ENCODE results near the gene LGALS9. TPM values are rescaled to one million over a fixed set of nuclear protein-coding genes. Genes with fewer than 3 reads are reported as not detected.

Gene LGALS9
- total and polyA plus RNA-seq, 2 donors (not counting 3 experiments of a cell fraction or from before 2014, with no cell fraction given), result 52.4 to 65.2 TPM

DNA sequence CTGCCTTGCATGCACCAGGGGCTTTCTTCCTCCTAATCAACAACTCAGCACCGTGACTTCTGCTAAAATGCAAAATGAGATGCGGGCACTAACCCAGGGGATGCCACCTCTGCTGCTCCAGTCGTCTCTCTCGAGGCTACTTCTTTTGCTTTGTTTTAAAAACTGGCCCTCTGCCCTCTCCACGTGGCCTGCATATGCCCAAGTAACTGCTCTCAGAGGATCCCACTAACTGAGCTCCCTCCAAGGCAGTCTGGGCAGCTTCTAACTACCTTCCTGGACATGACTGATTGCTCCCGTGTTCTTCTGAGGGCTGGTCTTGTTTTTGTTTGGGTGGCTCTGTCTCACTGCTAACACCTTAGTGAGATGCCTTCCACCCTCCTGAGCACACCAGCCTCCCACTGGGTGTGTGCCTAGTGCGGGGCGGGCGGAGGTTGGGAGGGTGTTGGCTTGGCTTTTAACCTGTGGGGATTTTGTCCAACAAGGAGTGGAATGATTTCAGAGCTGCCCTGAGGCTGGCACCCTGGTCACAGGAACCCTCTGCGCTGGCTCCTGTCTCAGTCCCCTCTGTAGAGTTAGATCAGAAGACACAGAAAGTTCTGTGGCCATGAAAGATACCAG, 8.9 kb upstream of the LGALS9 start:
- Histone ChIP-seq H3K9ac (replicated peaks; ENCODE audit: extremely low read depth, insufficient read depth, low read length) (no peak overlapping the region), H2AFZ (ENCODE audit: low read depth, low read length) (no peak overlapping the region), H3K27ac (ENCODE audit: insufficient read depth, low read depth, low read length) (no peak overlapping the region), H3K9me1 (replicated peaks; ENCODE audit: control insufficient read depth, extremely low read depth, insufficient read depth, low read length) (no peaks in the 10 kb centered on the region), H4K20me1 (replicated peaks; ENCODE audit: control insufficient read depth, extremely low read depth, insufficient read depth, low read length) (no peaks in the 10 kb centered on the region), H3K4me2 (ENCODE audit: insufficient read depth, low read length) (no peak overlapping the region), H3K27me3 (ENCODE audit: control insufficient read depth in 2 of 2, insufficient read depth in 2 of 2, low read length in 2 of 2) (no peaks in the 10 kb centered on the region), H3K79me2 (ENCODE audit: control insufficient read depth, insufficient read depth, low read length) (no peaks in the 10 kb centered on the region), H3K36me3 (ENCODE audit: control insufficient read depth in 2 of 2, extremely low read depth in 1 of 2, insufficient read depth in 2 of 2, low read length in 2 of 2) (peaks cover 9 to 43% of the 10 kb centered on the region in 2 experiments), H3K4me1 (ENCODE audit: control insufficient read depth, extremely low read depth, insufficient read depth, low read length) (peaks cover 13% of the 10 kb centered on the region), H3K9me3 (replicated peaks; ENCODE audit: control insufficient read depth, insufficient read depth, low read length) (no peaks in the 10 kb centered on the region), H3K4me3 (replicated peaks in 1 of 3; ENCODE audit: insufficient read depth in 1 of 3, low read depth in 1 of 3, low read length in 3 of 3) (no peak overlapping the region)
- FAIRE-seq (no peak), DNase-seq (ENCODE audit: low read depth, low spot score) (no peak)
- ChIA-PET CTCF (interaction anchor here (1.9 to 2.8 kb wide), 2 partner anchors 13 to 31 kb away, joined by 5 to 11 read pairs; no protein-coding TSS in a partner anchor), POLR2A (no interaction called here)
- intact Hi-C loops (cut with micrococcal nuclease) (no loop called here), dilution Hi-C loops (cut with MboI; ENCODE audit: extremely low pct_ligation_motif_present, low sequenced_read_pairs) (no loop called here)
- no peak for TF ChIP-seq POLR2AphosphoS5 (IDR thresholded peaks at IDR 0.05; ENCODE audit: insufficient read depth, low read depth, low read length)
- TF ChIP-seq, protein P1, sequence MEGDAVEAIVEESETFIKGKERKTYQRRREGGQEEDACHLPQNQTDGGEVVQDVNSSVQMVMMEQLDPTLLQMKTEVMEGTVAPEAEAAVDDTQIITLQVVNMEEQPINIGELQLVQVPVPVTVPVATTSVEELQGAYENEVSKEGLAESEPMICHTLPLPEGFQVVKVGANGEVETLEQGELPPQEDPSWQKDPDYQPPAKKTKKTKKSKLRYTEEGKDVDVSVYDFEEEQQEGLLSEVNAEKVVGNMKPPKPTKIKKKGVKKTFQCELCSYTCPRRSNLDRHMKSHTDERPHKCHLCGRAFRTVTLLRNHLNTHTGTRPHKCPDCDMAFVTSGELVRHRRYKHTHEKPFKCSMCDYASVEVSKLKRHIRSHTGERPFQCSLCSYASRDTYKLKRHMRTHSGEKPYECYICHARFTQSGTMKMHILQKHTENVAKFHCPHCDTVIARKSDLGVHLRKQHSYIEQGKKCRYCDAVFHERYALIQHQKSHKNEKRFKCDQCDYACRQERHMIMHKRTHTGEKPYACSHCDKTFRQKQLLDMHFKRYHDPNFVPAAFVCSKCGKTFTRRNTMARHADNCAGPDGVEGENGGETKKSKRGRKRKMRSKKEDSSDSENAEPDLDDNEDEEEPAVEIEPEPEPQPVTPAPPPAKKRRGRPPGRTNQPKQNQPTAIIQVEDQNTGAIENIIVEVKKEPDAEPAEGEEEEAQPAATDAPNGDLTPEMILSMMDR (IDR thresholded peaks at IDR 0.05; ENCODE audit: extremely low read depth in 1 of 2, insufficient read depth in 1 of 2, low read depth in 1 of 2, low read length in 2 of 2), result no peak
- TF ChIP-seq POLR2A (IDR thresholded peaks at IDR 0.05; ENCODE audit: low read depth, low read length), result no peak
- no peak for TF ChIP-seq GATA2 (IDR thresholded peaks at IDR 0.05; ENCODE audit: insufficient read depth, insufficient read length, low read depth, low read length)
- TF ChIP-seq FOS (IDR thresholded peaks at IDR 0.05; ENCODE audit: borderline replicate concordance, insufficient read depth, low read length), result no peak
- no peak for TF ChIP-seq JUN (IDR thresholded peaks at IDR 0.05; ENCODE audit: borderline replicate concordance, insufficient read depth, insufficient read length, low read depth)
- no peak for TF ChIP-seq MYC (IDR thresholded peaks at IDR 0.05; ENCODE audit: low read depth, low read length)
- TF ChIP-seq, protein P2, sequence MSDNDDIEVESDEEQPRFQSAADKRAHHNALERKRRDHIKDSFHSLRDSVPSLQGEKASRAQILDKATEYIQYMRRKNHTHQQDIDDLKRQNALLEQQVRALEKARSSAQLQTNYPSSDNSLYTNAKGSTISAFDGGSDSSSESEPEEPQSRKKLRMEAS (IDR thresholded peaks at IDR 0.05; ENCODE audit: insufficient read depth, insufficient read length), result no peak
- TF ChIP-seq EZH2 (IDR thresholded peaks at IDR 0.05; ENCODE audit: borderline replicate concordance, low read depth, low read length, severe bottlenecking), result no peak
- BruUV-seq (replicated peaks), result no TSS peak

All from endothelial cell of umbilical vein (primary cell).